Bladder microvascular endothelial cell (primary cell): ENCODE measurements around the gene PFDN5. TPM values are rescaled to one million over a fixed set of nuclear protein-coding genes. Genes with fewer than 3 reads are reported as not detected.

ENCODE experiments used
- total RNA-seq: library from RNA; depleted of rRNA; stranded (reverse); fragments of >200 nt; gene quantifications from 2 replicates; pipeline ENCODE4 v1.2.3, GENCODE V29; 2014

Gene PFDN5
- 379 and 467 TPM in 2 replicates for total RNA-seq

GRCh38 chr12:53295070-53295890 is at the start of gene PFDN5:
PFDN5 (plus strand) TSS chr12:53295542; CDS start chr12:53295568, 26 bp downstream.

GRCh38 chr12:53267999-53268629 is 27.2 kb upstream of the PFDN5 start, which contains the start of gene ESPL1:
ESPL1 (plus strand) TSS chr12:53268299; CDS start chr12:53268767, 468 bp downstream.

GRCh38 chr12:53299454-53300180 is 4.3 kb downstream of the PFDN5 start, which contains the start of gene MYG1:
MYG1 (plus strand) TSS chr12:53299695; CDS start chr12:53299738, 43 bp downstream.

GRCh38 chr12:53336181-53336681 is 40.9 kb downstream of the PFDN5 start, which contains the start of gene SP7:
SP7 (minus strand) TSS chr12:53336354; CDS start chr12:53335646, 708 bp downstream.

Other genes with a start within 250 kb of the PFDN5 start
- 24.3 and 36.3 TPM in 2 replicates for gene TNS2, start 245.5 kb upstream of the PFDN5 start, total RNA-seq
- 15.1 and 18.6 TPM in 2 replicates for gene SPRYD3, start 216.2 kb upstream of the PFDN5 start, total RNA-seq
- 7.0 and 44.7 TPM in 2 replicates for gene IGFBP6, start 197.9 kb upstream of the PFDN5 start, total RNA-seq
- gene SOAT2, start 192.1 kb upstream of the PFDN5 start, total RNA-seq, result not detected in 2 replicates
- gene ZNF740, start 114.8 kb upstream of the PFDN5 start, total RNA-seq, result 10.5 and 17.9 TPM in 2 replicates
- 3.2 and 9.0 TPM in 2 replicates for gene CSAD, start 114.6 kb upstream of the PFDN5 start, total RNA-seq
- gene ITGB7, start 88.3 kb upstream of the PFDN5 start, total RNA-seq, result 0.49 TPM in 1 of 2 replicates, not detected in the other
- gene RARG, start 63.3 kb upstream of the PFDN5 start, total RNA-seq, result 8.9 and 16.0 TPM in 2 replicates
- 8.7 and 9.4 TPM in 2 replicates for gene ESPL1, start 27.2 kb upstream of the PFDN5 start, total RNA-seq
- gene MYG1, start 4.2 kb downstream of the PFDN5 start, total RNA-seq, result 26.3 and 37.1 TPM in 2 replicates
- 26.6 and 42.4 TPM in 2 replicates for gene AAAS, start 26.1 kb downstream of the PFDN5 start, total RNA-seq
- not detected in 2 replicates for gene SP7, start 40.8 kb downstream of the PFDN5 start, total RNA-seq
- 21.0 and 37.1 TPM in 2 replicates for gene SP1, start 84.6 kb downstream of the PFDN5 start, total RNA-seq
- not detected in 2 replicates for gene AMHR2, start 128.3 kb downstream of the PFDN5 start, total RNA-seq
- 15.9 TPM in 2 replicates for gene PRR13, start 146.2 kb downstream of the PFDN5 start, total RNA-seq
- gene PCBP2, start 156.6 kb downstream of the PFDN5 start, total RNA-seq, result 265 and 440 TPM in 2 replicates
- 11.7 and 12.4 TPM in 2 replicates for gene MAP3K12, start 203.9 kb downstream of the PFDN5 start, total RNA-seq
- gene TARBP2, start 205.7 kb downstream of the PFDN5 start, total RNA-seq, result 41.0 and 43.8 TPM in 2 replicates
- not detected in 2 replicates for gene NPFF, start 211.9 kb downstream of the PFDN5 start, total RNA-seq